Stomach (tissue), 4 donors: ENCODE data around the gene PITPNB.

ENCODE experiments used
- CTCF ChIP-seq, 7 experiments: fragments of 450-650 bp in 4 of 7; fragments of 200-600 bp in 3 of 7; sonication (generic) in 3 of 7; IDR thresholded peaks; one replicate each; pipeline ENCODE4 v1.5.1; 2016 to 2019; ENCODE audit warnings: antibody characterized with exemption in 7 of 7, control low read depth in 2 of 7, mild to moderate bottlenecking in 1 of 7
- EP300 ChIP-seq: sonication (generic); formaldehyde crosslinking; IDR thresholded peaks from one replicate; pipeline ENCODE4 v1.6.1; 2017; ENCODE audit warnings: antibody characterized with exemption
- POLR2A ChIP-seq, 4 donors: fragments of 450-650 bp; IDR thresholded peaks; one replicate each; pipeline ENCODE4 v1.6.1; 2016; ENCODE audit warnings: antibody characterized with exemption in 4 of 4, control low read depth in 2 of 4, mild to moderate bottlenecking in 1 of 4, moderate library complexity in 1 of 4

DNA sequence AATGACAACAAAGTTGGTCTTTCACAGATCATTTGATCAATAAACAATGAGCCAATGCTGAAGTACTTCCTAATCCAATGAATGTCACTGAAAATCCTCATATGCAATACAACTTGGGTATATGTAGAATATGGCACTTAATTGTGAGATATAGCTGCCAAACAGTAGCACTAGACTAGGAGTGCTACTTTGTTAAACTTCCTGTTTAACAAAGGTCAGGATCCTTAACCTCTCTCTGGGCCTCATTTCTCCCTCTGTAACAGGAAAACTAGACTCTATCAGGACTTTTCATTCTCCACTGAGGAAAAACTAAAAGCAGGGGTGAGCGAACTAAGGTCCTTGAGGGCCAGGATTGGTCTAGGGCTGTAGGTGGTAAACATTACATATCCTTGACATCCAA, 56.1 kb downstream of the PITPNB start:
- TF ChIP-seq POLR2A (IDR thresholded peaks at IDR 0.05) (no peak), CTCF (IDR thresholded peaks at IDR 0.05) (no peak), EP300 (no peak)
